Coronary artery (tissue), 2 donors: Measurements from ENCODE around the gene MICAL2.
A peak's percentile ranks its signal among the peaks of the same experiment; 100 is the strongest.

ENCODE experiments used
- DNase-seq: peaks from one replicate; pipeline ENCODE4 v3.0.0-alpha.2; 2017; ENCODE audit warnings: low spot score
- H3K27ac ChIP-seq, 2 donors: fragments of 200-600 bp; sonication (generic); one replicate each; pipeline ENCODE4 v1.5.1; 2016 to 2019
- H3K4me3 ChIP-seq: fragments of 200-600 bp; sonication (generic); 2 replicates; pipeline ENCODE4 v1.5.1; 2016; ENCODE audit warnings: mild to moderate bottlenecking, moderate library complexity
- TF ChIP-seq, protein P1 (sequence below): fragments of 200-600 bp; sonication (generic); IDR thresholded peaks from one replicate; pipeline ENCODE4 v1.5.1; 2019; ENCODE audit warnings: antibody characterized with exemption

The MICAL2 gene

DNA sequence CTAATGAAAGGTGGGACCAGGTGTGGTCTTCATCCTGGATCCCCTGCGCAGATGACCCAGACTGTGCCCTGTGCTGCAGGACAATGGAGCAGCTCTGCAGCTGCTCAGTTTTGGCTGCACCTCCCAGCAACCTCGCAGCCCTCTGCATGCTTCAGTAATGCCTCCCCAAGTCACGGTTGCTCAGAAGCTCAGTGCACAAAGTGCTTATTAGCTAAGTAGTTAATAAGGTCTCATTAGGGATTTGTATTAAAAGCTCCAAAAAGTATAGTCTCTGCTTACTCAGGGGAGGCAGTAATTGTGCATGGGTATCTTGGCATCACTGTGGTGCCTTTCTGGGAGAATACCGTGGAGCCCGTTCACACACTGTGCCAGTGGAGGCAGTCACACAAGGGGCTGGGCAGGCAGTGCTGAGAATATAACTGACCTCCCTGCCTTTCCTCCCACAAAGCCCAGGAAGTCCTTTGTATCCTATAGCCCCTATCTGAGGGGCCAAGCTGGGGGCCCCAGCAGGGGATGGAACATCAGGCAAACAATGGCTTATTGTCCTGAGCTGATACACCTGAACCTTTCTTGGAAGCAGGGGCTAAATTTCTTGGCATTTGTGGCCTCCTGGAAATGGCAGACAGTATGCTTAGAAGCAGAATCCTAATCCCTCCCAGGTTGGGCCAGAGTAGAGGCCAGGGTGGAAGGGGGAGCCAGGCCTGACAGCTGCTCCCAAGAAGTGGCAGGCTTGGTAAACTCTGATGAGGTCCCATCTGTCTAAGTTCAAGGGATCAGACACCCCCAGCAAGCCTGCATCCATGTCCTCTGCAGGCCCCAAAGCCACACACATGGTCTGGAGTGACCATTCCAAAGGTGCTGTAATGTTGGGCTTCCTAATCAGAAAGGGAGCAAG lies 141.5 kb downstream of the MICAL2 start:
- TF ChIP-seq, protein P1, sequence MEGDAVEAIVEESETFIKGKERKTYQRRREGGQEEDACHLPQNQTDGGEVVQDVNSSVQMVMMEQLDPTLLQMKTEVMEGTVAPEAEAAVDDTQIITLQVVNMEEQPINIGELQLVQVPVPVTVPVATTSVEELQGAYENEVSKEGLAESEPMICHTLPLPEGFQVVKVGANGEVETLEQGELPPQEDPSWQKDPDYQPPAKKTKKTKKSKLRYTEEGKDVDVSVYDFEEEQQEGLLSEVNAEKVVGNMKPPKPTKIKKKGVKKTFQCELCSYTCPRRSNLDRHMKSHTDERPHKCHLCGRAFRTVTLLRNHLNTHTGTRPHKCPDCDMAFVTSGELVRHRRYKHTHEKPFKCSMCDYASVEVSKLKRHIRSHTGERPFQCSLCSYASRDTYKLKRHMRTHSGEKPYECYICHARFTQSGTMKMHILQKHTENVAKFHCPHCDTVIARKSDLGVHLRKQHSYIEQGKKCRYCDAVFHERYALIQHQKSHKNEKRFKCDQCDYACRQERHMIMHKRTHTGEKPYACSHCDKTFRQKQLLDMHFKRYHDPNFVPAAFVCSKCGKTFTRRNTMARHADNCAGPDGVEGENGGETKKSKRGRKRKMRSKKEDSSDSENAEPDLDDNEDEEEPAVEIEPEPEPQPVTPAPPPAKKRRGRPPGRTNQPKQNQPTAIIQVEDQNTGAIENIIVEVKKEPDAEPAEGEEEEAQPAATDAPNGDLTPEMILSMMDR = no peak
- Histone ChIP-seq H3K27ac (peak overlapping the region in 1 of 2 donors; percentile 55), H3K4me3 (no peak overlapping the region)
- DNase-seq = no peak

DNA sequence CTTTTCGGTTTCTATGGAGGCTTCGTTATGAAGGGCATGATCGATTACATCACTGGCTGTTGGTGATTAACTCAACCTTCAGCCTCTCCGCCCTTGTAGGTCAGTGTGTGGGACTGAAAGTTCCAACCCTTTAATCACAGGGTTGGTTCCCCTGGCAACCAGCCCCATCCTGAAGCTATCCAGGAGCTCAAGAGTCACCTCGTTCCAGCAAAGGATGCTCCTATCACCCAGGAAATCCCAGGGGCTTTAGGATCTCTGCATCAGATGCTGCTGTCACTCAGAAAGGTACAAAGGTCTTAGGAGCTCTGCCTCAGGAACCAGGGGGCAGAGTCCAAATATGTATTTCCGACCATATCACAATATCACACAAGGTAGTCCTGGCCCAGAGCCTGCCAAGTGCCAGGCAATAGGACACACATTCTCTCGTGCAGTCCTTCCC lies 143.5 kb downstream of the MICAL2 start:
- TF ChIP-seq, protein P1 = no peak
- Histone ChIP-seq H3K4me3 (no peak overlapping the region), H3K27ac (peak overlapping the region in 1 of 2 donors; percentile 4)
- DNase-seq = no peak

DNA sequence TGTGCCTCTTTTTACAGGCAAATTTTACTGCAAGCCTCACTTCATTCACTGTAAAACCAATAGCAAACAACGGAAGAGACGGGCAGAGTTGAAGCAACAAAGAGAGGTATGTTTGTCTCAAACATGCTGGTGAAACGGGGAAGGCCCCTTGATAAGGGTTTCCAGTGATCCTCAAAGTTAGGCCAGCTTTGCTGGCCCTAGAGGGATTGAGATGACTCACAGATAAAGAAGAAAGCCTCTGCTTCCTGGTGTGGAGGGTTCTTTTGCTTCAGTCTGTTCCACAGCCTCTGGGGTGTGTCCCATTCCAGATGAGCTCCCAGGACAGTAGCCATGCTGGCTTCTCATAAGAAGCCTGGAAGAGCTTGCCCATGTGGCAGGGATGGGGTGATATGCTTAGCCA lies 148.1 kb downstream of the MICAL2 start:
- TF ChIP-seq, protein P1 = no peak
- no peak overlapping the region for H3K4me3 ChIP-seq
- DNase-seq = no peak
- H3K27ac ChIP-seq = peak overlapping the region in 1 of 2 donors; percentile 30

DNA sequence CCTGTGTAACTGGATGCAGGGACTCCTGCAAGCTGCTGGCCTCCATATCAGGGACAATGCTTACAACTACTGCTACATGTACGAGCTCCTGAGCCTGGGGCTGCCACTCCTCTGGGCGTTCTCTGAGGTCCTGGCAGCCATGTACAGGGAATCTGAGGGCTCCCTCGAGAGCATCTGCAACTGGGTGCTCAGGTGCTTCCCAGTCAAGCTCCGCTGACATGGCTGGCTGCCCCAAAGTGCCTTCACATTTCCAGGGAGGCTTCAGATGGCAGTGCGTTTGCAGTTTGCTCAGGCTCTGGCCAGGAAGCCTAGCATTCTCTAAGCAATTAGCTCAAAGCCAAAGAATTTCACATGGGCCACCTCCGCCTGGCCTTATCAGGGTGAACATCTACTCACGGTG lies 149.6 kb downstream of the MICAL2 start:
- TF ChIP-seq, protein P1 = no peak
- H3K27ac ChIP-seq = peak overlapping the region in 1 of 2 donors; percentile 18
- H3K4me3 ChIP-seq = no peak overlapping the region
- DNase-seq = no peak

DNA sequence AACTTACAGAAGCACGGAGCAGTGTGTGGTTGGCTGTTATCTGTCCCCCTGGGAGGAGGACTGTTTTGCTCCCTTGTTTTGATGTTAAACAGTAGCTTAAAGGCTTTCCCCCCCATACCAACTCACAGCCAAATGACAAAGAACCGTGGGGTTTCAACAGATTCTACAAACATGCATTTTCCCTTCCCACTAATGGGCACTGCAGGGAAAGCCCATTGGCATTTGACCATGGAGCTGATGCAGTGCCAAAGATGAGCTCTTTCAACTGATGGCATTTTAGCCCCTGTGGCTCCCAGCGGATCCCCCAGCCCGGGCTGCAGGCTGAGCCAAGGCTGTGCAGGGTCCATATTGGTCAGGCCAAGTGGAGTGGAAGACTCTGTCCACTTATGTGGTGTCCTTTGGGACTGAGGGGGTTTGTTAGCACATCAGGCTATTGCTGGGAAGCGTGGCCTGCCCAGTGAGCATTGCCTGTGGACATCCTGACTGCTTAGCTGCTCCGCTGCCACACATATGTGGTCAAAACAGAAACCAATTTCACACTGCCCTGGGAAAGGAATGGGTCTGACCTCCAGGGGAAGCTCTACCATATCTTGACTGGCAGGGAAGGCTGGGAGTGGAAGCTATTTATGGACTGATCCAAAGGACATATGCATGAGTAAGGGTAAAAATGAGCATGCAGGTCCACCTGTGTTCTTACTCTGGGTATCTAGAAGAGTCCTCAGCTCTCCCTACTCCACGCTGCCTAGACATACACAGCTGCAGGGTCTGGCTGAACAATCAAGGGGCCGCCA lies 150.5 kb downstream of the MICAL2 start:
- Histone ChIP-seq H3K27ac (peak overlapping the region; percentile 9 to 70), H3K4me3 (no peak overlapping the region)
- no peak for DNase-seq
- TF ChIP-seq, protein P1 = no peak

DNA sequence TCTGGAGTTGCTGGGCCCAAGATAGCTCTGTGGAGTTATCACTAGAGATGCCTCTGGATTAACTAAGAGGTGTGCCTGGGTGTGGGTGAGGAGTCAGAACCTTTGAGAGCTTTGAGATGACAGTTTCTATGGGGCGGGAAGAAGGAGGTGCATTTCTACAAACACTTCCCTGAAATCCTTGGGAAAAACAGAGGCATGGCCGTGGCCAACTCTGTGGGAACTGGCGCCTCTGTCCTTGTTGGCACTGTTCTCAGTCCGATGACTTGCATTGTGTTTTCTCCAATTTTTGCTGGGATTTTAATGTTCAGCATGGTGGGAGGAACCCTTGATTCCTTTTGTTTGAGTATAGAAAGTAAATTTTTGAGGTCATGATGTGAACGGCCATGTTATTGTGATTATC lies 151.2 kb downstream of the MICAL2 start:
- H3K4me3 ChIP-seq = no peak overlapping the region
- TF ChIP-seq, protein P1 = no peak
- DNase-seq = no peak
- peak overlapping the region; percentile 9 to 70 for H3K27ac ChIP-seq
